HUES6 (cell line): ENCODE data around the gene NME7.

Experiments used
- H3K27ac ChIP-seq: 2 replicates; pipeline ENCODE4 v1.7.0; 2013; ENCODE audit warnings: low read depth, mild to moderate bottlenecking, low read length, inconsistent platforms
- H3K27me3 ChIP-seq: 2 replicates; pipeline ENCODE4 v1.6.1; 2013; ENCODE audit warnings: low read length; ENCODE audit not compliant: control insufficient read depth, insufficient read depth
- H3K36me3 ChIP-seq: 2 replicates; pipeline ENCODE4 v1.6.1; 2013; ENCODE audit warnings: low read length; ENCODE audit not compliant: control insufficient read depth, insufficient read depth
- H3K4me1 ChIP-seq: 2 replicates; pipeline ENCODE4 v1.6.1; 2013; ENCODE audit warnings: low read length; ENCODE audit not compliant: control insufficient read depth, insufficient read depth
- H3K4me3 ChIP-seq: 2 replicates; pipeline ENCODE4 v1.5.1; 2013; ENCODE audit warnings: low read depth, low read length
- H3K9ac ChIP-seq: one replicate; pipeline ENCODE4 v1.6.1; 2013; ENCODE audit warnings: mild to moderate bottlenecking, low read length
- H3K9me3 ChIP-seq: 2 replicates; pipeline ENCODE4 v1.6.1; 2013; ENCODE audit warnings: low read depth, low read length; ENCODE audit not compliant: control insufficient read depth, insufficient read depth

The NME7 gene

GRCh38 chr1:169261884-169262283, 105.7 kb downstream of the NME7 start:
- Histone ChIP-seq H3K4me3 (no peak overlapping the region), H3K36me3 (no peaks in the 10 kb centered on the region)

GRCh38 chr1:169260478-169261151, 107.0 kb downstream of the NME7 start:
- Histone ChIP-seq H3K27me3 (no peaks in the 10 kb centered on the region), H3K9ac (no peak overlapping the region), H3K36me3 (no peaks in the 10 kb centered on the region), H3K27ac (no peak overlapping the region), H3K4me3 (no peak overlapping the region), H3K4me1 (no peaks in the 10 kb centered on the region), H3K9me3 (no peaks in the 10 kb centered on the region)

More at GRCh38 chr1:169261884-169262283, 105.7 kb downstream of the NME7 start:
- Histone ChIP-seq H3K27ac (no peak overlapping the region), H3K9ac (no peak overlapping the region), H3K9me3 (no peaks in the 10 kb centered on the region), H3K27me3 (no peaks in the 10 kb centered on the region), H3K4me1 (no peaks in the 10 kb centered on the region)

GRCh38 chr1:169259816-169260215, 107.8 kb downstream of the NME7 start:
- no peak overlapping the region for H3K27ac ChIP-seq
- no peaks in the 10 kb centered on the region for H3K4me1 ChIP-seq
- H3K9me3 ChIP-seq = no peaks in the 10 kb centered on the region
- no peaks in the 10 kb centered on the region for H3K27me3 ChIP-seq
- no peak overlapping the region for H3K4me3 ChIP-seq
- no peaks in the 10 kb centered on the region for H3K36me3 ChIP-seq
- no peak overlapping the region for H3K9ac ChIP-seq

GRCh38 chr1:169250795-169251194, 116.8 kb downstream of the NME7 start:
- Histone ChIP-seq H3K9me3 (no peaks in the 10 kb centered on the region), H3K4me1 (no peaks in the 10 kb centered on the region), H3K9ac (no peak overlapping the region), H3K27me3 (no peaks in the 10 kb centered on the region), H3K36me3 (no peaks in the 10 kb centered on the region), H3K27ac (no peak overlapping the region), H3K4me3 (no peak overlapping the region)

- Histone ChIP-seq H3K27ac (no peak overlapping the region), H3K4me1 (no peaks in the 10 kb centered on the region), H3K4me3 (no peak overlapping the region), H3K9ac (no peak overlapping the region), H3K27me3 (no peaks in the 10 kb centered on the region), H3K36me3 (no peaks in the 10 kb centered on the region), H3K9me3 (no peaks in the 10 kb centered on the region)
These were observed 117.6 kb downstream of the NME7 start for GRCh38 chr1:169250022-169250421.

GRCh38 chr1:169249611-169250010, 118.0 kb downstream of the NME7 start:
- Histone ChIP-seq H3K4me3 (no peak overlapping the region), H3K27ac (no peak overlapping the region), H3K36me3 (no peaks in the 10 kb centered on the region), H3K4me1 (no peaks in the 10 kb centered on the region), H3K9ac (no peak overlapping the region), H3K27me3 (no peaks in the 10 kb centered on the region), H3K9me3 (no peaks in the 10 kb centered on the region)

- Histone ChIP-seq H3K4me3 (no peak overlapping the region), H3K27me3 (no peaks in the 10 kb centered on the region), H3K36me3 (no peaks in the 10 kb centered on the region), H3K4me1 (no peaks in the 10 kb centered on the region), H3K9ac (no peak overlapping the region), H3K27ac (no peak overlapping the region), H3K9me3 (no peaks in the 10 kb centered on the region)
These were observed 121.9 kb downstream of the NME7 start for GRCh38 chr1:169245706-169246105.

- Histone ChIP-seq H3K36me3 (no peaks in the 10 kb centered on the region), H3K4me1 (no peaks in the 10 kb centered on the region), H3K9me3 (no peaks in the 10 kb centered on the region), H3K9ac (no peak overlapping the region), H3K27me3 (no peaks in the 10 kb centered on the region), H3K4me3 (no peak overlapping the region), H3K27ac (no peak overlapping the region)
These were observed 127.0 kb downstream of the NME7 start for GRCh38 chr1:169240449-169241232.

- no peak overlapping the region for H3K27ac ChIP-seq
- H3K4me3 ChIP-seq = no peak overlapping the region
- no peaks in the 10 kb centered on the region for H3K36me3 ChIP-seq
These were observed 130.7 kb downstream of the NME7 start for GRCh38 chr1:169236880-169237279.

GRCh38 chr1:169236143-169236542, 131.5 kb downstream of the NME7 start:
- no peaks in the 10 kb centered on the region for H3K27me3 ChIP-seq
- H3K4me1 ChIP-seq = no peaks in the 10 kb centered on the region
- H3K4me3 ChIP-seq = no peak overlapping the region
- H3K27ac ChIP-seq = no peak overlapping the region
- no peaks in the 10 kb centered on the region for H3K36me3 ChIP-seq
- no peak overlapping the region for H3K9ac ChIP-seq
- no peaks in the 10 kb centered on the region for H3K9me3 ChIP-seq

More at GRCh38 chr1:169236880-169237279, 130.7 kb downstream of the NME7 start:
- Histone ChIP-seq H3K9me3 (no peaks in the 10 kb centered on the region), H3K27me3 (no peaks in the 10 kb centered on the region), H3K4me1 (no peaks in the 10 kb centered on the region), H3K9ac (no peak overlapping the region)

- Histone ChIP-seq H3K9ac (no peak overlapping the region), H3K9me3 (no peaks in the 10 kb centered on the region), H3K4me3 (no peak overlapping the region), H3K4me1 (no peaks in the 10 kb centered on the region), H3K36me3 (no peaks in the 10 kb centered on the region), H3K27me3 (no peaks in the 10 kb centered on the region), H3K27ac (no peak overlapping the region)
These were observed 132.0 kb downstream of the NME7 start for GRCh38 chr1:169235568-169235967.
